GM18868 (cell line): ENCODE data around the gene ASB6.
A peak's percentile ranks its signal among the peaks of the same experiment; 100 is the strongest.

Source experiments
- ATAC-seq: cut with Tn5 transposase; IDR thresholded peaks from one replicate; pipeline ENCODE4 v1.9.1; 2021; ENCODE audit warnings: mild to moderate bottlenecking, moderate library complexity; ENCODE audit not compliant: unreplicated experiment

Gene ASB6

GRCh38 chr9:129641750-129642585 lies at the start of gene ASB6:
Gene ASB6, minus strand, starts transcription at chr9:129642151. Its CDS starts 152 bp downstream, at chr9:129641999.
- ATAC-seq = peak; percentile 91

GRCh38 chr9:129688285-129689043 lies 46.5 kb upstream of the ASB6 start:
- no peak for ATAC-seq

GRCh38 chr9:129687391-129687790 lies 45.4 kb upstream of the ASB6 start:
- no peak for ATAC-seq

- ATAC-seq = no peak
Measured at GRCh38 chr9:129686736-129687135, 44.8 kb upstream of the ASB6 start.

GRCh38 chr9:129685933-129686259 lies 43.9 kb upstream of the ASB6 start:
- no peak for ATAC-seq

GRCh38 chr9:129685220-129685932 lies 43.4 kb upstream of the ASB6 start:
- no peak for ATAC-seq

- no peak for ATAC-seq
Measured at GRCh38 chr9:129682381-129682780, 40.4 kb upstream of the ASB6 start.

GRCh38 chr9:129681924-129682323 lies 40.0 kb upstream of the ASB6 start:
- ATAC-seq = no peak

GRCh38 chr9:129679537-129679936 lies 37.6 kb upstream of the ASB6 start:
- no peak for ATAC-seq

GRCh38 chr9:129678844-129679243 lies 36.9 kb upstream of the ASB6 start:
- no peak for ATAC-seq

GRCh38 chr9:129677456-129677855 lies 35.5 kb upstream of the ASB6 start:
- no peak for ATAC-seq

- ATAC-seq = no peak
Measured at GRCh38 chr9:129676975-129677374, 35.0 kb upstream of the ASB6 start.

- ATAC-seq = no peak
Measured at GRCh38 chr9:129676287-129676686, 34.3 kb upstream of the ASB6 start.

GRCh38 chr9:129675620-129676019 lies 33.7 kb upstream of the ASB6 start:
- no peak for ATAC-seq

- no peak for ATAC-seq
Measured at GRCh38 chr9:129674229-129674628, 32.3 kb upstream of the ASB6 start.

GRCh38 chr9:129673602-129674001 lies 31.7 kb upstream of the ASB6 start:
- ATAC-seq = no peak

GRCh38 chr9:129672702-129673101 lies 30.8 kb upstream of the ASB6 start:
- ATAC-seq = no peak

- ATAC-seq = no peak
Measured at GRCh38 chr9:129671519-129671918, 29.6 kb upstream of the ASB6 start.

GRCh38 chr9:129671065-129671464 lies 29.1 kb upstream of the ASB6 start:
- ATAC-seq = no peak

GRCh38 chr9:129669946-129670345 lies 28.0 kb upstream of the ASB6 start:
- no peak for ATAC-seq

GRCh38 chr9:129669141-129669718 lies 27.3 kb upstream of the ASB6 start:
- ATAC-seq = no peak
